ENCODE data around the gene RTP5. TPM values are rescaled to one million over a fixed set of nuclear protein-coding genes. Genes with fewer than 3 reads are reported as not detected.

RTP5 gene
- polyA plus RNA-seq, 3 donors: 0.10 TPM; not detected in 2

Other genes with a start within 250 kb of the RTP5 start
- gene THAP4, start 232.6 kb upstream of the RTP5 start, polyA plus RNA-seq: 10 to 100 TPM; 38.4 to 51.2 (median 41.2) TPM
- gene ATG4B, start 232.0 kb upstream of the RTP5 start, polyA plus RNA-seq: 10 to 100 TPM; 29.5 to 48.2 (median 43.3) TPM
- 10 to 100 TPM in 2 of 3 donors, 1 to 10 TPM in 1; 9.7 to 21.8 (median 17.8) TPM for gene DTYMK, start 182.9 kb upstream of the RTP5 start, polyA plus RNA-seq
- gene ING5, start 167.7 kb upstream of the RTP5 start, polyA plus RNA-seq: 10 to 100 TPM; 21.2 to 35.9 (median 31.4) TPM
- 10 to 100 TPM; 17.8 to 29.7 (median 29.4) TPM for gene D2HGDH, start 135.1 kb upstream of the RTP5 start, polyA plus RNA-seq
- gene GAL3ST2, start 92.9 kb upstream of the RTP5 start, polyA plus RNA-seq: under 1 TPM in 1 of 3 donors, not detected in 2; 0.09 TPM
- under 1 TPM; 0.05 to 0.74 (median 0.67) TPM for gene NEU4, start 60.5 kb upstream of the RTP5 start, polyA plus RNA-seq
- gene PDCD1, start 10.8 kb upstream of the RTP5 start, polyA plus RNA-seq: under 1 TPM; 0.07 to 0.73 (median 0.45) TPM